ENCODE measurements around the gene LRRN2.

GRCh38 chr1:204705888-204706837 lies 20.6 kb upstream of the LRRN2 start:
- TF ChIP-seq POLR2A (IDR thresholded peaks at IDR 0.05): no peak
- TF ChIP-seq, protein P1, sequence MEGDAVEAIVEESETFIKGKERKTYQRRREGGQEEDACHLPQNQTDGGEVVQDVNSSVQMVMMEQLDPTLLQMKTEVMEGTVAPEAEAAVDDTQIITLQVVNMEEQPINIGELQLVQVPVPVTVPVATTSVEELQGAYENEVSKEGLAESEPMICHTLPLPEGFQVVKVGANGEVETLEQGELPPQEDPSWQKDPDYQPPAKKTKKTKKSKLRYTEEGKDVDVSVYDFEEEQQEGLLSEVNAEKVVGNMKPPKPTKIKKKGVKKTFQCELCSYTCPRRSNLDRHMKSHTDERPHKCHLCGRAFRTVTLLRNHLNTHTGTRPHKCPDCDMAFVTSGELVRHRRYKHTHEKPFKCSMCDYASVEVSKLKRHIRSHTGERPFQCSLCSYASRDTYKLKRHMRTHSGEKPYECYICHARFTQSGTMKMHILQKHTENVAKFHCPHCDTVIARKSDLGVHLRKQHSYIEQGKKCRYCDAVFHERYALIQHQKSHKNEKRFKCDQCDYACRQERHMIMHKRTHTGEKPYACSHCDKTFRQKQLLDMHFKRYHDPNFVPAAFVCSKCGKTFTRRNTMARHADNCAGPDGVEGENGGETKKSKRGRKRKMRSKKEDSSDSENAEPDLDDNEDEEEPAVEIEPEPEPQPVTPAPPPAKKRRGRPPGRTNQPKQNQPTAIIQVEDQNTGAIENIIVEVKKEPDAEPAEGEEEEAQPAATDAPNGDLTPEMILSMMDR (IDR thresholded peaks at IDR 0.05): no peak
